ENCODE results near the gene HCFC1R1.

- TF ChIP-seq CTCF (IDR thresholded peaks at IDR 0.05) (no peak), POLR2A (IDR thresholded peaks at IDR 0.05) (no peak)
Observed at GRCh38 chr16:3012828-3013420, 10.8 kb downstream of the HCFC1R1 start, which contains the start of gene CLDN9.

Measured in adrenal gland (tissue), 5 donors.